Measurements from ENCODE around the gene TMEM258. TPM values are rescaled to one million over a fixed set of nuclear protein-coding genes. Genes with fewer than 3 reads are reported as not detected.

The TMEM258 gene
- total and polyA plus RNA-seq, 2 of the 4 experiments (the other 2 are of a cell fraction) = 107 to 280 TPM

- no peak for TF ChIP-seq MAZ (IDR thresholded peaks at IDR 0.05; ENCODE audit: borderline replicate concordance, low read depth, low read length)
- no peak for TF ChIP-seq MXI1 (IDR thresholded peaks at IDR 0.05; ENCODE audit: borderline replicate concordance, low read depth, low read length)
- TF ChIP-seq RCOR1 (IDR thresholded peaks at IDR 0.05; ENCODE audit: insufficient replicate concordance, low read length) = no peak
- TF ChIP-seq SMC3 (IDR thresholded peaks at IDR 0.05; ENCODE audit: low read depth, low read length) = no peak
- Histone ChIP-seq H3K79me1 (ENCODE audit: low read depth in 1 of 2, low read length in 2 of 2) (peaks cover 7 to 15% of the 10 kb centered on the region in 2 experiments; a peak in 3 of 4 replicates), H3K4me3 (ENCODE audit: insufficient read depth, low read depth, low read length) (no peak overlapping the region), H2BK120ac (ENCODE audit: low read depth, low read length) (no peak overlapping the region), H3K56ac (ENCODE audit: extremely low read depth, insufficient read depth, low read length) (no peak overlapping the region), H3K36me3 (ENCODE audit: control insufficient read depth, insufficient read depth, low read length) (peaks cover 54% of the 10 kb centered on the region), H3K4me2 (ENCODE audit: low read depth, low read length) (no peak overlapping the region), H3K9me1 (ENCODE audit: insufficient read depth, low read length) (no peaks in the 10 kb centered on the region; the same call in 1 of the 2 replicates), H3K18ac (ENCODE audit: low read depth, low read length) (no peak overlapping the region), H2AK9ac (replicated peaks; ENCODE audit: low read depth, low read length, poor library complexity) (no peak overlapping the region), H3K27me3 (ENCODE audit: control insufficient read depth, insufficient read depth, low read length) (no peaks in the 10 kb centered on the region), H3K9ac (ENCODE audit: low read depth, low read length) (no peak overlapping the region), H2AK5ac (ENCODE audit: low read depth, low read length) (no peak overlapping the region), H2BK5ac (ENCODE audit: low read depth, low read length, poor library complexity, severe bottlenecking) (no peak overlapping the region), H3K4ac (ENCODE audit: low read depth, low read length) (no peak overlapping the region), H4K20me1 (ENCODE audit: insufficient read depth, low read length) (peaks cover 6% of the 10 kb centered on the region; the same call in 1 of the 2 replicates), H4K5ac (ENCODE audit: low read depth, low read length) (no peak overlapping the region), H2BK15ac (ENCODE audit: low read depth, low read length) (no peak overlapping the region), H3K4me1 (ENCODE audit: control insufficient read depth, insufficient read depth, low read length) (peaks cover 3% of the 10 kb centered on the region; the same call in 1 of the 2 replicates), H3K23ac (ENCODE audit: low read depth, low read length) (no peak overlapping the region), H2AFZ (replicated peaks; ENCODE audit: low read length, poor library complexity) (no peak overlapping the region), H2BK20ac (ENCODE audit: low read depth, low read length) (no peak overlapping the region), H3K9me3 (ENCODE audit: control insufficient read depth, insufficient read depth, low read length) (no peaks in the 10 kb centered on the region), H4K8ac (ENCODE audit: low read depth in 2 of 2, low read length in 2 of 2) (no peak overlapping the region), H3K27ac (ENCODE audit: insufficient read depth, low read length) (no peak overlapping the region), H3K14ac (replicated peaks; ENCODE audit: low read depth, low read length) (no peak overlapping the region), H4K91ac (ENCODE audit: insufficient read depth, low read depth, low read length) (no peak overlapping the region)
- BruUV-seq (replicated peaks) = no TSS peak
- POLR2A ChIA-PET (ENCODE audit: unreplicated experiment) = no interaction called here
- CTCF ChIA-PET = interaction anchor here (0.6 kb wide), 1 partner anchor 148 kb away, joined by 6 read pairs; no protein-coding TSS in a partner anchor
- no peak for DNase-seq
- no peak for ATAC-seq (ENCODE audit: low read depth)
- in situ Hi-C loops (cut with MboI; ENCODE audit: low sequenced_read_pairs) (no loop called here), intact Hi-C loops (cut with micrococcal nuclease) (no loop called here), dilution Hi-C loops (cut with HindIII; ENCODE audit: low sequenced_read_pairs, unreplicated experiment) (no loop called here)
- 70% methylated on average over 2 of the region's 7 CpGs; no CpG with 5 or more reads in 1 of the 2 experiments for WGBS, 2 experiments (ENCODE audit: extremely low coverage in 2 of 2, insufficient read length in 1 of 2)
Measured at GRCh38 chr11:61784506-61784805, 7.9 kb downstream of the TMEM258 start.

Data from IMR-90 (cell line).